ENCODE data around the gene PTH1R. TPM values are rescaled to one million over a fixed set of nuclear protein-coding genes. Genes with fewer than 3 reads are reported as not detected.

The PTH1R gene
- total RNA-seq, 1 experiment from 2014 or later, result 1.0 TPM

GRCh38 chr3:46889381-46890110 lies 12.0 kb downstream of the PTH1R start:
- no peak overlapping the region for H3K18ac ChIP-seq (ENCODE audit: insufficient read length, low read depth, low read length)
- H2BK5ac ChIP-seq (ENCODE audit: insufficient read length, low read length), result no peak overlapping the region
- H4K8ac ChIP-seq (replicated peaks; ENCODE audit: insufficient read length, low read depth, low read length), result no peak overlapping the region
- no peak overlapping the region for H2AK5ac ChIP-seq (ENCODE audit: insufficient read length, low read length)
- H3K9me3 ChIP-seq (ENCODE audit: control insufficient read depth, low read depth, low read length), result no peaks in the 10 kb centered on the region
- no peak overlapping the region for H2AFZ ChIP-seq (ENCODE audit: low read length)
- H3K36me3 Mint-ChIP-seq (ENCODE audit: insufficient read depth in 1 of 3, low read depth in 3 of 3), result no peaks in the 10 kb centered on the region
- no peak overlapping the region for H3K4ac ChIP-seq (ENCODE audit: low read depth, low read length)
- no peak overlapping the region for H3K14ac ChIP-seq (ENCODE audit: insufficient read depth, low read length)
- no peak overlapping the region for H3K4me3 Mint-ChIP-seq
- no peak overlapping the region for H4K91ac ChIP-seq (ENCODE audit: insufficient read length, low read depth, low read length)
- H3T11ph ChIP-seq (ENCODE audit: low read length), result no peak overlapping the region
- H3K27ac Mint-ChIP-seq, result no peak overlapping the region
- H3K4me2 ChIP-seq (ENCODE audit: insufficient read depth, insufficient read length, low read length), result no peak overlapping the region
- no peak for TF ChIP-seq CTCF (conservative IDR thresholded peaks at IDR 0.05)
- H3K4me1 Mint-ChIP-seq, result peaks cover 25 to 30% of the 10 kb centered on the region in 2 experiments
- no peaks in the 10 kb centered on the region for H4K20me1 ChIP-seq (ENCODE audit: control insufficient read depth, insufficient read depth, insufficient read length)
- no peak overlapping the region for H3K56ac ChIP-seq (ENCODE audit: insufficient read length, low read depth, low read length)
- peaks cover 8% of the 10 kb centered on the region for H3K23me2 ChIP-seq (ENCODE audit: insufficient read length, low read depth, low read length, poor library complexity, severe bottlenecking)
- H3K27ac ChIP-seq (ENCODE audit: insufficient read length, low read depth, low read length), result no peak overlapping the region
- H2BK15ac ChIP-seq (ENCODE audit: low read depth, low read length), result no peak overlapping the region
- no peaks in the 10 kb centered on the region; the same call in 1 of the 2 replicates for H3K4me1 ChIP-seq (ENCODE audit: insufficient read depth, low read length)
- no peak overlapping the region for H2BK12ac ChIP-seq (ENCODE audit: insufficient read length, low read depth, low read length)
- peaks cover 41% of the 10 kb centered on the region for H3K27me3 ChIP-seq (ENCODE audit: insufficient read depth, low read length)
- no peak overlapping the region for H3K23ac ChIP-seq (ENCODE audit: insufficient read length, low read depth, low read length)
- WGBS (ENCODE audit: extremely low coverage, insufficient read length, low lambda C conversion rate), result no CpG with 5 or more reads among the region's 6 CpGs
- no peak for DNase-seq
- no peak overlapping the region for H2BK120ac ChIP-seq (ENCODE audit: low read depth, low read length, poor library complexity, severe bottlenecking)
- H3K9me3 Mint-ChIP-seq, result no peaks in the 10 kb centered on the region; a peak in 1 of 5 replicates
- peaks cover 100% of the 10 kb centered on the region for H3K27me3 Mint-ChIP-seq (ENCODE audit: low read depth)
- no peak overlapping the region for H4K5ac ChIP-seq (ENCODE audit: insufficient read length, low read depth, low read length)
- H2BK20ac ChIP-seq (ENCODE audit: low read depth, low read length, poor library complexity, severe bottlenecking), result no peak overlapping the region
- H3K9ac ChIP-seq (ENCODE audit: extremely low read depth, insufficient read length, low read length), result no peak overlapping the region
- no peaks in the 10 kb centered on the region for H3K79me1 ChIP-seq (ENCODE audit: insufficient read depth, low read depth, low read length, poor library complexity, severe bottlenecking)
- H3K79me2 ChIP-seq (ENCODE audit: insufficient read depth, low read length), result no peaks in the 10 kb centered on the region

Measured in H9 (cell line).